A375 (cell line): ENCODE data around the gene AP3B2. TPM values are rescaled to one million over a fixed set of nuclear protein-coding genes. Genes with fewer than 3 reads are reported as not detected.

Source experiments
- total RNA-seq: library from RNA; depleted of rRNA; stranded (reverse); fragments of >200 nt; shearing (Covaris generic); gene quantifications from 2 replicates; pipeline ENCODE4 v1.2.3, GENCODE V29; 2014; rRNA removed

The AP3B2 gene, protein sequence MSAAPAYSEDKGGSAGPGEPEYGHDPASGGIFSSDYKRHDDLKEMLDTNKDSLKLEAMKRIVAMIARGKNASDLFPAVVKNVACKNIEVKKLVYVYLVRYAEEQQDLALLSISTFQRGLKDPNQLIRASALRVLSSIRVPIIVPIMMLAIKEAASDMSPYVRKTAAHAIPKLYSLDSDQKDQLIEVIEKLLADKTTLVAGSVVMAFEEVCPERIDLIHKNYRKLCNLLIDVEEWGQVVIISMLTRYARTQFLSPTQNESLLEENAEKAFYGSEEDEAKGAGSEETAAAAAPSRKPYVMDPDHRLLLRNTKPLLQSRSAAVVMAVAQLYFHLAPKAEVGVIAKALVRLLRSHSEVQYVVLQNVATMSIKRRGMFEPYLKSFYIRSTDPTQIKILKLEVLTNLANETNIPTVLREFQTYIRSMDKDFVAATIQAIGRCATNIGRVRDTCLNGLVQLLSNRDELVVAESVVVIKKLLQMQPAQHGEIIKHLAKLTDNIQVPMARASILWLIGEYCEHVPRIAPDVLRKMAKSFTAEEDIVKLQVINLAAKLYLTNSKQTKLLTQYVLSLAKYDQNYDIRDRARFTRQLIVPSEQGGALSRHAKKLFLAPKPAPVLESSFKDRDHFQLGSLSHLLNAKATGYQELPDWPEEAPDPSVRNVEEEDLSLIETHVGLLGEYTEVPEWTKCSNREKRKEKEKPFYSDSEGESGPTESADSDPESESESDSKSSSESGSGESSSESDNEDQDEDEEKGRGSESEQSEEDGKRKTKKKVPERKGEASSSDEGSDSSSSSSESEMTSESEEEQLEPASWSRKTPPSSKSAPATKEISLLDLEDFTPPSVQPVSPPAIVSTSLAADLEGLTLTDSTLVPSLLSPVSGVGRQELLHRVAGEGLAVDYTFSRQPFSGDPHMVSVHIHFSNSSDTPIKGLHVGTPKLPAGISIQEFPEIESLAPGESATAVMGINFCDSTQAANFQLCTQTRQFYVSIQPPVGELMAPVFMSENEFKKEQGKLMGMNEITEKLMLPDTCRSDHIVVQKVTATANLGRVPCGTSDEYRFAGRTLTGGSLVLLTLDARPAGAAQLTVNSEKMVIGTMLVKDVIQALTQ
- 2.5 and 3.0 TPM in 2 replicates for total RNA-seq

DNA sequence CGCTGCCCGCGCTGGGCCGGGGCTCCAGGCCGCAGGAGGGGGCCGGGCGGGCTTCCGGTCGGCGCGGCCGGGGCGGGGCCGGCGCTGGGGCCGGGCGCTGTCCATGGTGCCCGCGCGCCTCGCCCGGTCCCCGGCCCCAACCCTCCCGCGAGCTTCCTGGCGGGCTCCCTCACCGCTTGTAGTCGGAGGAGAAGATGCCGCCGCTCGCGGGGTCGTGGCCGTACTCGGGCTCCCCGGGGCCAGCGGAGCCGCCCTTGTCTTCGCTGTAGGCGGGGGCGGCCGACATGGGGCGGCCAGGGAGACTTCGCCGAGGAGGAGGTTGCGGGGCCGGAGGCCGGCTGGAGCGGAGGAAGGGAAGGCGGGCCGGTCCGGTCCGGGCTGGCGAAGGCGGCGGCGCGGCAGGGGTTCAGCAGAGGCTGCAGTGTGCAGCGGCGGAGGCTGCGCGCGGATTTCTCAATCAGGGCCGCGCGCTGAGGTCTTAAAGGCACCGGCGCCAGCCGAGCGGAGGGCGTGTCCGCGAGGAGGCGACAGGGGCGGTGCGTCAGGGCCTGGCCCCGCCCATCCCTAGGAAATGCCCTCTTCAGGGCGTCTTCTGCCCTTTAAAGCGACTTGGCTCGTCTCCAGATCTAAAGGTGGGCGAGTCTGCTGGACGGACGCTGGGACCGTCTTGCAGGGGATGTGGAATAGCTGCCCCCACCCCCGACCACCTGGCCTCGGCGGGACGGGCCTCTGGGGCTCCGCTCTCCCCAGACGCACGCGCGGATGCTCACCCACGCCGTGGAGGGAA lies at the start of gene AP3B2:
Gene AP3B2, minus strand, starts transcription at position 455 of the 787 bp plus-strand sequence. Its CDS starts 169 bp downstream, at position 286.

DNA sequence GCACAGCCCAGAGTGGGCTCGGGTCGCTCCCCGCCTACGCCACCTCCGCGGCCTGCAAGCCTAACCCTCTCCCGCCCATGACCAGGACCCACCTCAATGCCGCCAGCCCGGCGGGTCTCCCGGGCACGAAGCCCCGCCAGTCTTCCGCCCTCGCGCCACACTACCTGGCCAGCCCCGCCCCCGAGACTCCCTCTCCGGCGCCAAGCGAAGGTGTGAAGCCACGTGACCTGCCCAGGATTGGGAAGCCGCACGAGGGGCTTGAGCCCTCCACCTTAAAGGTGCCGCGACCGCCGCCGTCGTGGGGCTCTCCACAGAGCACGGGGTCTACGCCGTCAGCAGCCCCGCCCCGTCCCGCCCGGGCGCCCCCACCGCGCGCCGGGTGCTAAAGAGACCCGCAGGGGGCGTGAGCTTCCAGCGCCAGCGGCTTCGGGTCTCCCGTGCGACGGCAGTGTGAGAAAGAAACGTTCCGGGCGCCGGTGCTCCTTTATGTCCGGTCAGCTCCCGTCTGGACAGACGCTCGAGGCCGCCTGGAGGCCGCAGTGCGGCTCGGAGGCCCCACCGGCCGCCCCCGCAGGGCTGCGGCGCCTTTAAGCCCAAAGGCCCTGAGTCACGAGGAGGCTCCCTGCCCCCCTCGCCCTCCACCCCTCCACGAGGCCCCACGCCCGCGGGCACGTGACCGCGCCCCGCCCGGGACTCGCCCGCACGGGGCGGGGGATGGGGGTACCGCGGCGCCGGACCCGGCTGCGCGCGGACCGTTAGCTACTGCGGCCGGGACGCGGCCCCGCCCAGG lies 62.4 kb downstream of the AP3B2 start, which contains the start of gene CPEB1:
Gene CPEB1, minus strand, starts transcription at position 319 of the 790 bp plus-strand sequence. CDS start 18,904 bp downstream, outside the sequence.

Other genes with a start within 250 kb of the AP3B2 start
- gene RPS17, start 169.4 kb downstream of the AP3B2 start, total RNA-seq = 6,139 and 6,766 TPM in 2 replicates
- 1.7 and 2.9 TPM in 2 replicates for gene CPEB1, start 62.5 kb downstream of the AP3B2 start, total RNA-seq
- not detected in 2 replicates for gene FSD2, start 96.2 kb upstream of the AP3B2 start, total RNA-seq
- gene WHAMM, start 99.8 kb upstream of the AP3B2 start, total RNA-seq = 4.3 and 4.7 TPM in 2 replicates
- 16.3 and 18.2 TPM in 2 replicates for gene HOMER2, start 242.8 kb upstream of the AP3B2 start, total RNA-seq